NCI-H2196 (cell line): ENCODE data around the gene TCEA2.

Experiments
- DNase-seq: peaks from one replicate; lab custom pipeline; 2025; ENCODE audit not compliant: unreplicated experiment; lab: John Stamatoyannopoulos, UW

TCEA2 gene

GRCh38 chr20:64062596-64063388 lies at the start of gene TCEA2:
Gene TCEA2 (plus strand): TSS chr20:64063198. CDS start chr20:64063313, 115 bp downstream.
- peak; percentile 97 for DNase-seq

- DNase-seq, result no peak
These were observed 47.4 kb upstream of the TCEA2 start for GRCh38 chr20:64015635-64016034.

- DNase-seq, result no peak
These were observed 41.6 kb upstream of the TCEA2 start for GRCh38 chr20:64021124-64021975.

GRCh38 chr20:64022671-64023360 lies 40.2 kb upstream of the TCEA2 start:
- DNase-seq, result no peak

- no peak for DNase-seq
These were observed 39.4 kb upstream of the TCEA2 start for GRCh38 chr20:64023361-64024140.

- no peak for DNase-seq
These were observed 38.6 kb upstream of the TCEA2 start for GRCh38 chr20:64024141-64024990.

GRCh38 chr20:64025101-64025825 lies 37.7 kb upstream of the TCEA2 start:
- DNase-seq, result no peak

- DNase-seq, result no peak
These were observed 37.1 kb upstream of the TCEA2 start for GRCh38 chr20:64025826-64026412.

- DNase-seq, result no peak
These were observed 34.9 kb upstream of the TCEA2 start for GRCh38 chr20:64027981-64028685.

- no peak for DNase-seq
These were observed 33.5 kb upstream of the TCEA2 start for GRCh38 chr20:64029293-64030117.

- no peak for DNase-seq
These were observed 32.4 kb upstream of the TCEA2 start for GRCh38 chr20:64030371-64031134.

- no peak for DNase-seq
These were observed 31.1 kb upstream of the TCEA2 start for GRCh38 chr20:64031822-64032314.

- DNase-seq, result no peak
These were observed 30.0 kb upstream of the TCEA2 start for GRCh38 chr20:64032706-64033624.

GRCh38 chr20:64033981-64034493 lies 29.0 kb upstream of the TCEA2 start:
- DNase-seq, result no peak
